Left forelimb (tissue), 1 donor: ENCODE measurements around the gene SPPL2B.
"Not testable (repeated sequence)": the region's sequence is repeated elsewhere in the genome, so short reads cannot be mapped to it uniquely, and the experiment has no call there.

ENCODE experiments used
- DNase-seq: peaks from one replicate; pipeline ENCODE4 v3.0.0-alpha.2; 2018; ENCODE audit warnings: low spot score

SPPL2B gene, protein sequence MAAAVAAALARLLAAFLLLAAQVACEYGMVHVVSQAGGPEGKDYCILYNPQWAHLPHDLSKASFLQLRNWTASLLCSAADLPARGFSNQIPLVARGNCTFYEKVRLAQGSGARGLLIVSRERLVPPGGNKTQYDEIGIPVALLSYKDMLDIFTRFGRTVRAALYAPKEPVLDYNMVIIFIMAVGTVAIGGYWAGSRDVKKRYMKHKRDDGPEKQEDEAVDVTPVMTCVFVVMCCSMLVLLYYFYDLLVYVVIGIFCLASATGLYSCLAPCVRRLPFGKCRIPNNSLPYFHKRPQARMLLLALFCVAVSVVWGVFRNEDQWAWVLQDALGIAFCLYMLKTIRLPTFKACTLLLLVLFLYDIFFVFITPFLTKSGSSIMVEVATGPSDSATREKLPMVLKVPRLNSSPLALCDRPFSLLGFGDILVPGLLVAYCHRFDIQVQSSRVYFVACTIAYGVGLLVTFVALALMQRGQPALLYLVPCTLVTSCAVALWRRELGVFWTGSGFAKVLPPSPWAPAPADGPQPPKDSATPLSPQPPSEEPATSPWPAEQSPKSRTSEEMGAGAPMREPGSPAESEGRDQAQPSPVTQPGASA

DNA sequence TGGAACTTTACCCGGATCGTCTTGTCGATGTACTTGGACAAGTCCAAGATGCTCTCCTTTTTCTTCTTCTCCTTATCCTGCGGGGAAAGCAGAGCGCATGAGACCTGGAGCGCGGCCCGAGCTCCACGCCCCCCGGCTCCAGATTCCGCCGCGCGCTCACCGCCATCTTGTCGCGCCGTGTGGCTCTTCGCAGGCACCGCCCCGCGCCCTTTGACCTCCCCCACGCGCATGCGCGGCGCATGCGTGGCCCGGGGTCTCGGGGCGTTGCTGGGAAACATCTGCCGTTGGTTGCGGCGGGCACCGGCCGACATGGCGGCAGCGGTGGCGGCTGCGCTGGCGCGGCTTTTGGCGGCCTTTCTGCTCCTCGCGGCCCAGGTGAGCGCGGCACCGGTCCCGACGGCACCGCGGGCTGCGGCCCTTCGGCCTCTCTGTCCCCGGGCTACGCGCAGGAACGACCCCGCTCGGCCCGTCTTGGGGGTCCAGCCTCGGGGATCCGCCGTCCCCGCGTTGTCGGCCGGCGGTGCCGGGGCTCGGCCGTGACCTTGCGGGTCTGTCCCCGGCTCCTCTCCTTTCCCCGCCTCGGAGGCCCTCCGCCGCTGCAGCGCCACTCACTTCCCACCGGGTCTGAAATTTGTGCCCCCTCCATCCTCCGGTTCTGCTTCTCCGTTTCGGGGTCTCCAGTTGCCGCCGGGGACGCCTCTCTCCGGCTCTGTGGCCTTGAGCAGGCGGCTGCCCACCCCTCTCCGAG lies at the start of gene SPPL2B, which contains the start of gene LSM7:
Gene SPPL2B, plus strand, starts transcription at position 284 of the 748 bp plus-strand sequence. Its CDS starts 26 bp downstream, at position 310.
Gene LSM7, minus strand, starts transcription at position 186 of the 748 bp plus-strand sequence. Its CDS starts 20 bp downstream, at position 166.
- DNase-seq: peak; percentile 93

DNA sequence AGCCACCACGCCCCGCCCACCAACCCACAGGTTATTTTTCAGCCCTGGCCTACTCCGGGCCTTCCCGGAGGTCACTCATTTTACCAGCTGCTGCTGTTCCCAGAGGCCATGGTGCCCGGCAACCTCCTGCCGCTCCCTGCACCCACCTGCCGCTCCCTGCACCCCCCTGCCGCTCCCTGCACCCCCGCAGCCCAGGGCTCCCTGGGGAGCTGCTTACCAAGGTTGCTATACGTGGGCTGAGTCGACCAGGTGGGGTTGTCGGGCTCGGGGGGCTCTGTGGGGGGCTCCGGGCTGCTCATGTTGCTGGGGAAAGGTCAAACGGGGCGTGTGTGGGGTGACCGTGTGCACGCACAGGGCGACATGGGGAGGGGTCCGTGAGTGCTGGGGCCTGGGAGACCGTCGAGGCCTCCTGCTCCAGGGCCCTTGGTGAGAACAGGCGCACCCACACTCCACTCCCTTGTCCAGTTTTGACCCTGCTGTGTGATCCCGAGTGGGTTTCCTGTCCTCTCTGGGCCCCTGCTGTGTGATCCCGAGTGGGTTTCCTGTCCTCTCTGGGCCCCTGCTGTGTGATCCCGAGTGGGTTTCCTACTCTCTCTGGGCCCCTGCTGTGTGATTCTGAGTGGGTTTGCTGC lies 47.7 kb upstream of the SPPL2B start:
- DNase-seq: no peak

DNA sequence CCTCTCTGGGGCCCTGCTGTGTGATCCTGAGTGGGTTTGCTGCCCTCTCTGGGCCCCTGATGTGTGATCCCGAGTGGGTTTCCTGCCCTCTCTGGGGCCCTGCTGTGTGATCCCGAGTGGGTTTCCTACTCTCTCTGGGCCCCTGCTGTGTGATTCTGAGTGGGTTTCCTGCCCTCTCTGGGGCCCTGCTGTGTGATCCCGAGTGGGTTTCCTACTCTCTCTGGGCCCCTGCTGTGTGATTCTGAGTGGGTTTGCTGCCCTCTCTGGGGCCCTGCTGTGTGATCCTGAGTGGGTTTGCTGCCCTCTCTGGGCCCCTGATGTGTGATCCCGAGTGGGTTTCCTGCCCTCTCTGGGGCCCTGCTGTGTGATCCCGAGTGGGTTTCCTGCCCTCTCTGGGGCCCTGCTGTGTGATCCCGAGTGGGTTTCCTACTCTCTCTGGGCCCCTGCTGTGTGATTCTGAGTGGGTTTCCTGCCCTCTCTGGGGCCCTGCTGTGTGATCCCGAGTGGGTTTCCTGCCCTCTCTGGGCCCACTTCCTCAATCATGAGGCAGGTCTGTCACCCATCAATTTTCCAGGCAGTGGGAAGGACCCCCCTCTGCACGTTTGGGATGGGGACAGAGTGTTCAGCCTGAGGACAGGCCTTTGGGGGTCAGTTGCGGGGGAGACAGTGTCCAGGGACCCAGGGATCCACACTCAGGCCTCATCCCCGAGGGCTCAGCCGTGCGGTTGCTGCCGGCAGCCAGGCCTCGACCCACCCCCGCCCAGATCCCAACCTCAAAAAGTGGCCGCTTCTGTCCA lies 47.0 kb upstream of the SPPL2B start:
- DNase-seq: not testable (repeated sequence)

DNA sequence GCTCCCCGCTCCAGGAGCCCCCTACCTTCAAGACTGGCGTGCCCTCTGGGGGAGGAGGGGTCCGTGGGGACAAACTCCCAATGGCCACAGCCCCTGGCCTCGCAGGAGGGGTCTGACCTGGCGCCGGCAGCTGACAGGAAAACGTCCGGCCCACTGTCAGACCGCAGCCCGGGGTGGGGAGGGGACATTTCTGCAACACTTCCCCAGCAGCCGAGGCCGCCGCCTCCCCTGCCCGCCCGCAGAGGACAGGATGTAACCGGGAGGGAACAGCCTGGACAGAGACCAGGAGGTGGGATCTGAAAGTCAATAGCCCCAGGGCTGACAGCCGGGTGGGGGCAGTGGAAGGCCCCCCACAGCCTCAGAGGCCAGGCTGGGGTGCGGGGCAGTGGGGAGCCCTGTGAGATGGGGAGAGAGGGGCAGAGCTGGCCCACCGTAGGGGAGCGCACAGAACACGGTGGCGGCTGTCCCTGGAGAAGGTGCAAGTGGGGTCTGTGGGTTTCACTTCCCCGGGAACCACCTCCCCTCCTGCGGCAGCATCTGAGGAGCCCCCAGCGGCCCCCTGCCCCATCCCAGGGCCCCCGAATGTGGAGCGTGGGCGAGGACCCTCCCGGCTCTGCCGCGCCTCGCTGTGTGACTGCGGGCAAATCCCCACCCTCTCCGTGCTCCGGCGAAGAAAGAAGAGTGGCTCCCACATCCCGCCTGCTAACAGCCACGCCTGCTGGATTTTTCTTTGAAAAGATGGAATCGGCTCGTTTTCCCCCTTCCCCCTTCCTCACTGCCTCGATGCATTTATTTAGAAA lies 46.2 kb upstream of the SPPL2B start, which contains the start of gene PEAK3:
Gene PEAK3, minus strand, starts transcription at position 114 of the 800 bp plus-strand sequence. CDS start 1,244 bp downstream, outside the sequence.
- no peak for DNase-seq

DNA sequence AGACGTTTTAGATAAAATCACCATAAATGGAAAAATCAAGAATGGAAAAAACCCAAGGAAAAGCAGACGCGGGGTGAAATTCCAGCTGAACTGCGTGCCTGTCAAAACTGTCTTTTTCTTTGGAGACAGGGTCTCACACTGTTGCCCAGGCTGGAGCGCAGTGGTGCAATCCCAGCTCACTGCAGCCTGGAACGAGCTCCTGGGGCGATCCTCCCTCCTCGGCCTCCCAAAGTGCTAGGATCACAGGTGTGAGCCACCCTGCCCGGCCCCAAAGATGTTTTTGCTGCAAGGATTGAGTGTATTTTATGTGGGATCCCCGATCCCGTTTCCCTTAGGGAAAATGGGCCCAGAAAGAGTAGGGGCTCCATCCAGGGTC lies 45.6 kb upstream of the SPPL2B start:
- DNase-seq: no peak

DNA sequence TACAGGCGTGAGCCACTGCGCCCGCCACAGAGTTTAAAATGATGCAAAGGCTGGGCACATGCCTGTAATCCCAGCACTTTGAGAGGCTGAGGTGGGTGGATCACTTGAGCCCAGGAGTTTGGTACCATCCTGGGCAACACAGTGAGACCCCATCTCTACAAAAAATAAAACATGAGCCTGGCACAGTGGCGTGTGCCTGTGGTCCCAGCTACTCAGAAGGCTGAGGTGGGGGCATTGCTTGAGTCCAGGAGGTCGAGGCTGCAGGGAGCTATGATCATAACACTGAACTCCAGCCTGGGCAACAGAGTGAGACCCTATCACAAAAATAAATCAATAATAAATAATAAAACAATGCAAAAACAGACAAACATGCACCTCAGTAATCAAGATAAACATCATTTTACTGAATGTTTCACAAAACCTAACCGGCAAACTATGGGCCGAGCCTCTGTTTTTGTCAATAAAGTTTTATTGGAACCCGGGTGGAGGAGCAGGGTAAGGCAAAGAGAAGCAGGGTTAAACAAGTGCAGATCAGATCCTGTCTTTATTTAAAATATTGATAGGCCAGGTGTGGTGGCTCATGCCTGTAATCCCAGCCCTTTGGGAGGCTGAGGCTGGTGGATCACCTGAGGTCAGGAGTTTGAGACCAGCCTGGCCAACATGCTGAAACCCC lies 44.5 kb upstream of the SPPL2B start:
- DNase-seq: no peak

DNA sequence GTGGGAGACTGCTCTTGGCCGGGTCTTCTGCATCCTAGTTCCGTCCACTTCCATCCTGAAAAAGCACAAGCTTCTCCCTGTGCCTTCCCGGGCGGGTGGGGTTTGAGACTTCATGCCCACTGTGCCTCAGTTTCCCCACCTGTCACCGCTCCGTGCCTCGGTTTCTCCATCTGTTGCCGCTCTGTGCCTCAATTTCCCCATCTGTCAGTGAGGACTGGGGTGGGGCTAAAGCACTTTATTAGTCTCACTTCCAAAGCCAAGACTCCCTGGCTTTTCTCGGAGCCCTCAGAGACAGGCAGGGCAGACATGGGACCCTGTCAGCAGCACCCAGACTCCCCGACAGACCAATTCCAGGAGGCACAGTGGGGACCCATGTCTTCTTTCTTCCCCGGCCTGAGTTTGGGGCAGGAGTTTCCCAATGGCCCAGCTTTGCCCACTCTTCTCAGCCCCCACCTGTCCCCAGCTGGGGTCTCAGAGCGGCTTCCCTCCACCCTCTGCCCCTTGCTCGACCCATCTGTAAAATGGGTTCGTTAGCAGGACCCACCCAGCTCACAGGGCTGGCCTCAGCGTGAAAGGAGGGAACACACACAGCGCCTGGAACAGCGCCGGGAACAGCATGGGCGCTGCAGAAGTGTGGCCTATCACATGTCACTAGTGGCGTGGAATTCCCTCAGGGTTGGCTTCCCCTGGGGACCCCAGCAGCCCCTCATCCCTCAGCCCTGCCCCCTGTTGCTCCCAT lies 41.9 kb upstream of the SPPL2B start:
- no peak for DNase-seq

DNA sequence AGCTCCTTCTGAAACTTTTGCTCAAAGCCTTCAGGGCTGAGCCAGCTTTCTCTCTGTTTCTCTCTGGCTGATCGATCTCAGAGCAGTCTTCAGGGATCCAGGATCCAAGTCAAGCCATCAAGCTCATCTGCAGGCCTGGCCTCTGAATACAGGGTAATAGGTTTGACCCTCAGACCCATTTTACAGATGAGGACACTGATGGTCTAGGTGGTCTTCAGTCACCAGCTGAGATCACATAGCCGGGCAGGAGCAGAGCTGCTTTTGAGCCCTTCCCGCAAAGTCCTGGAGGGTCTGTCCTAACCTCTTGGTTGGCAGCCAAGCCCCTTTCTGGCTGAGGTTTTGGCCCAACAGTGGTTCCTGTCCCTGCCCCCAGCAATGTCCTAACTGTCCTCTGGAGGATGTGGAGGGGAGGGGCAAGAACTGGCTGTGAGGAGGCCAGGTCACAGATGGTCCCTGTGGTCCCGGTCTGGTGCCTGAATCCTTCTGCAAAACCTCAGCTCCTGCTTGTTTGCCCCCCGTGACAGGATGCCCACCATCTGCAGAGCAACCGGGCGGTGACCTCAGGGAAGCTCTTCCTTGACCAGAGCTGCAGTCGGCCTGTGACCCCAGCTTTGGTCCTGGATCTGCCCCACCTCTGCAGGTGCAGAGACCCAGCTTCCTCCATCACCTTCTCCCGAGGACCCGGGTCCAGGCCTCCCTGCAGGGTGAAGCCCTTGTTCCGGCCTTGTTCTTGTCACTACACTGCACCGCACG lies 40.7 kb upstream of the SPPL2B start:
- DNase-seq: no peak

DNA sequence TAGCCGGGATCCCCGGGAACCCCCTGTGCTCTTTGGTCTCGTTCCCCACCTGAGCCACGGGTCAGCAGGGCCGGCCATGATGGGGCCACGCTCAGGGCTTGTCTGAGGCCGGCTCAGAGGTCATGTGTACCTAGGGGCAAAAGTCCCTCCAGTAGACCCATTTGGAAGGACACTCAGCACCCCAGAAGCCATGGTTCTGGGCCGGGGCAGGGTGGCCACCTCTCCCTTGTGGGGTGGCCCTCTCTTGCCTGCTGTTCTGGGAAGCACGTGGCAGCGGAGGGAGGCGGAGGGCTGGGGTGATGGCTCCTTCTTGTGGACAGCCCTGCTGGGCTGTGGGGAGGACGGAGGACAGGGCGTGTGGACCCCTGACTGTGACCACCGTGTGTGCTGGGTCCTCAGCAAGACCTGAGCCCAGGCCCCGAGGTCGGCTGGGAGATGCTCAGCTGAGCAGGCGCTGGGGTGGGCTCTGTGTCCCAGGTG lies 40.1 kb upstream of the SPPL2B start:
- no peak for DNase-seq

DNA sequence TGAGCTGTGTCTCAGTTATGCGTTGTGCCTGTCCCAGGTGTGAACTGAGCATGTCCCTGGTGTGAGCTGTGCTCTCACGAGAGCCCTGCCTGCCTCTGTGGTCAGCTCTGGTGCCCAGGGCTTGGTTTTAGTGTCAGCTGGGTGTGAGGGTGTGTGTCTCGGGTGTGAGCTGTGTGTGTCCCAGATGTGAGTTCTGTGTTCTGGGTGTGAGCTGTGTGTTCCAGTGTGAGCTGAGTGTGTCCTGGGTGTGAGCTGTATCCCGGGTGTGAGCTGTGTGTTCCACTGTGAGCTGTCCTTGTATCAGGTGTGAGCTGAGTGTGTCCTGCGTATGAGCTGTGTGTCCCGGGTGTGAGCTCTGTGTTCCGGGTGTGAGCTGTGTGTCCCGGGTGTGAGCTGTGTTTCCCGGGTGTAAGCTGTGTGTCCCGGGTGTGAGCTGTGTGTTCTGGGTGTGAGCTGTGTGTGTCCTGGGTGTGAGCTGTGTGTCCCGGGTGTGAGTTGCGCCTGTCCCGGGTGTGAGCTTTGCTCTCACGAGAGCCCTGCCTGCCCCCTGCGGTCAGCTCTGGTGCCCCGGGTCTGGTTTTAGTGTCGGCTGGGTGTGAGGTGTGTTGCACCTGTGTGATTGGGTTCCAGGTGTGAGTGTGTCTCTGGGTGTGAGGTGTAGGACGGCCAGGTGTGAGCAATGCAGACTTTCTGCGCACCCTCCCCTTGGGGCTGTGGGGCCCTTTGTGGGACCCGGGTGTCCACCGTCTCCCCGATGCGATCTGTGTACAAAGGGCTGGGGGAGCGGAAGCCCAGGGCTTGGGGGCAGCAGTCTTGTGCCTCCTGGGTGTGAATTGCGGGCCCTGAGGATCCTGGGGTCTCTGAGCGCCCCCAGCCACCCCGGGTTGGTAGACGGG lies 39.4 kb upstream of the SPPL2B start:
- DNase-seq: no peak

DNA sequence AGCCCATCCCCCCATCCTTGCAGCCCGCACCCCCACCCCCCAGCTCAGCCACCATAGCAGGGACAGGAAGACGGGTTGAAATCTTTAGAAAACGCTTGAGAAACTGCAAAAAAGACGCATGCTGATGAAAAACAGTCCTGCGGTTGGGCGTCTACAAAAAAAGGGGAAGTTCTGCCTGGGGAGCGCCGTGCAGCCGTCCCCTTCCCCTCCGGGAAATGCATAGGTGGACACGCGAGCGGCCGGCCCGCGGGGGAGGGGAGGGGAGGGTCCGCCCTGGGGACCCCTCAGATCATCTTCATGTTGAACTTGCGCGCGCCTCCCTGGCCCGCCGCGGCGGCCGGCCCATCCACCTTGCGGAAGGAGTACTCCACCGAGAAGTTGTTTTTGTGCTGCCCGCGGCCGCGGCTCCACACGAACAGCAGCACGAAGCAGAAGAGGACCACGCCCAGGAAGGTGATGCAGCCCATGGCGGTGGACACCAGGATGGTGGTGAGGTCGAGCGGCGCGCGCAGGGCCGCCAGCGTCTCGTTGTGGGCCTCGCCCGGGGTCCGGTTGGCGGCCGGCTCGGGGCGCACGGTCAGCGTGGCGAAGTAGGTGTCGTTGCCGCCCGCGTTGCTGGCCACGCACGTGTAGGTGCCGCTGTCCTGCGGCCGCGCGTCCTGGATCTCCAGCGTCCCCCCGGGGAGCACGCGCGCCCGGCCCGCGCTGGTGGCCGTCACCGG lies 38.6 kb upstream of the SPPL2B start:
- DNase-seq: no peak

DNA sequence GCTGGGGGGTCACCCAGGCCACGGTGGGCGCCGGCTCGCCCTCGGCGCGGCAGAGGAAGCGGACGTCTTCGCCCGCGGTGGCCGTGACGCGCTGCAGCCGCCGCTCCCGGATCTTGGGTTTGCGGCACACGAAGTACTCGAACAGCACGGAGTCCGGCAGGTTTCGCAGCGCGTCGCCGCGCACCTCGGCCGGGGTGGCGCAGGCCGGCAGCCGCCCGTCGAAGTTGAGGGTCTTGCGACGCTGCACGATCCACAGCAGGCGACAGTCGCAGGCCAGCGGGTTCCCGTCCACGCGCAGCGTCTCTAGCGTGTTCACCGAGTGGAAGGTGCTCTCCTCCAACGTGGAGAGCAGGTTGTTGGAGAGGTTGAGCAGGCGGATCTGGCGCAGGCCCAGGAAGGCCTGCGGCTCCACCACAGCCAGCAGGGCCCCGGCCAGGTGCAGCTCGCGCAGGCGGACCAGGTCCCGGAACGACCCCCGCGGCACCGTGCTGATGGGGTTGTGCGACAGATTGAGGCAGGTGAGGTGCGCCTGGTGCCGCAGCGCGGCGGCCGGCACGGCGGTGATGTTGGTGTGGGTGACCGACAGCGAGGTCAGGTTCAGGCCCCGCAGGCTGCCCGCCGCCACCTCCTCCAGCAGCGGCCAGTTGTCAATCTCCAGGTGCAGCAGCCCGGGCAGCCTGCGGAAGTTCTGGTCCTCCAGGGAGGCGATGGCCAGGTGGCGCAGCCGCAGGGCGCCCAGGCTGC lies 37.9 kb upstream of the SPPL2B start:
- no peak for DNase-seq

DNA sequence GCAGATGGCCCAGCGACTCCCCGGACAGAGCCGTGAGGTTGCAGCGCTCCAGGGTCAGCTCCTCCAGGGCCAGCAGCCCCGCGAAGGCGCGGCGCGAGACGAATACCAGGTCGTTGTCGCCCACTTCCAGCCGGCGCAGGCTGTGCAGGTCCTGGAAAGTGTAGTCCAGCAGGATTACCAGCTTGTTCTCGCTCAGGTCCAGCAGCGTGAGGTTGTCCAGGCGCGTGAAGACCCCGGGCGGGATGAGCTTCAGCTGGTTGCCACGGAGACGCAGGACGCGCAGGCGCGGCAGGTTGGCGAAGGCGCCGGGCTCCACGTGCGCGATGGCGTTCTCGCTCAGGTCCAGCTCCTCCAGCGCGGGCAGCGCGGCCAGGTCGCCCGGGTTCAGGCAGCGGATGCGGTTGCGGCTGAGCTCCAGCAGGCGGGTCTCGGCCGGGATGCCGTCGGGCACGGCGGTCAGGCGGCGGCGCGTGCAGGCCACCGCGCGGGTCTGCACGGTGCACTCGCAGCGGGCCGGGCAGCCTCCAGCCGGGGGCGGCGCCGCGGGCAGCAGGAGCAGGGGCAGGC lies 37.2 kb upstream of the SPPL2B start:
- no peak for DNase-seq

DNA sequence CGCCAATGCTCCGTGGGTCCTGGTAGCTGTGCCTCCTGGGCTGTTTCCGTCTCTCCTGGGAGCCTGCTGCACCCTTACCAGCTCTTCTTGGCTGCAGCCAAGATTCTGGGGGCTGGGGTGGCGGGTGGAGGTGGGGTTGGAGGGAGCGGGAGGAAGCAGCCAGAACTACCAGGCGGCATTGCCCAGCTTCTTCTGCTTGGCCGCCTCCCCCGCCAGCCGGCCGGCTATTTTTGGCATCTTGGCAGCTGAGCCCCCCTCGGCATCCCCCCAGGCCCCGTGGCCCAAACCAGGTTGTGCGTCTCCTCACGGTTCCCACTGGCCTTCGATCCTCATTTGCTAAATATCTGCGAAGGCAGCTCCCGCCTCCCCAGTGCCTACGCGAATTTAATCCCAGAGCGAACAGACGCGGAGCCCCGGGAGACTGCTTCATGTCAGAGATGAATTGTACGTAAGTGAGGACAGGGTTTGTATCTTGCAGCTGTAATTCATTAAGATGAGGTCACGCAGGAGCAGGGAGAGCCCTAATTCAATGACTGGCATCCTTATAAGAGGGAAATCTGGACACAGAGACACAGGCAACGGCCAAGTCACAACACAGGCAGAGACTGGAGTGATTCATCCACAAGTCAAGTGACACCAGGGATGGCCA lies 33.7 kb upstream of the SPPL2B start:
- no peak for DNase-seq

DNA sequence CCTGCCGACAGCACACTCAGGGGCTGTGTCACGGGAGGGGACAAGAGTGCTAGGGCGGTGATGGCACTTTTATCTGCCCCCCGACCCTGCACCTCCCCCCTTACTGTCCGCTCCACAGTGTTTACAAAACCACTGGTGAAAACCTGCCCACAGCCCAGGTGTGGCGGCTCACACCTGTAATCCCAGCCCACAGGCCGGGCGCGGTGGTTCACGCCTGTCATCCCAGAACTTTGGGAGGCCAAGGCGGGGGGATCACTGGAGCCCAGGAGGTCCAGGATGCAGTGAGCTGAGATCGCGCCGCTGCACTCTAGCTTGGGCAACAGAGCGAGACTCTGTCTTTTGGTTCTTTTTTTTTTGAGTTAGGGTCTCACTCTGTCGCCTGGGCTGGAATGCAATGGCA lies 32.3 kb upstream of the SPPL2B start:
- no peak for DNase-seq
